HG02884 (cell line): ENCODE results near the gene PRICKLE4.
"Not testable (repeated sequence)": the region's sequence is repeated elsewhere in the genome, so short reads cannot be mapped to it uniquely, and the experiment has no call there.

ENCODE experiments used
- ATAC-seq: cut with Tn5 transposase; IDR thresholded peaks from one replicate; pipeline ENCODE4 v1.9.1; 2021; ENCODE audit warnings: mild to moderate bottlenecking, moderate library complexity; ENCODE audit not compliant: unreplicated experiment

The PRICKLE4 gene

DNA sequence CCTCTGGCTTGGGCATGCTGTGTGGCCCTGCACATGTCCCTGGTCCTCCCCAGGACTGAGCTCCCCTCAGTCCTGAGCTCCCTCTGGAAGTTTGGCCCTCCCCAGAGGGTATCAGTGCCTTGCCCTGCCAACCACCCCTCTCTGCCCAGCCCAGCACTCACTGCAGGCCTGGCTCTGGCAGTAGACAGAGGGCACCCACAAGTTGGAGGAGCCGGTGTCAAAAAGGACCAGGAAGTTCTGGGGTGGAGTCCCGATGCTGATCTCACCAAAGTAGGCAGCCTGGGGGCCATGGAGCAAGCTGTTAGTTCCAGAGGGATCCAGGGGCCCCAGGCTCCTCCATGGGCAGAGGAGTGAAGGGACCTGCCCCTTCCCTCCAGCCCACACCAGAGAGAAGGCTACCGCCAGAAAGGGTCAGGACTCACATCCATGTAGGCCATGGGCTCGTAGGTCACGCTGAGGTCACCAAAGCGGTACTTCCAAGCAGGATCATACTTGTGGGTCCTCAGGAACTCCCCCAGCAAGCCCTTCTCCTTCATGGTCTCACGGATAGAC, 36.3 kb upstream of the PRICKLE4 start:
- ATAC-seq, result no peak

DNA sequence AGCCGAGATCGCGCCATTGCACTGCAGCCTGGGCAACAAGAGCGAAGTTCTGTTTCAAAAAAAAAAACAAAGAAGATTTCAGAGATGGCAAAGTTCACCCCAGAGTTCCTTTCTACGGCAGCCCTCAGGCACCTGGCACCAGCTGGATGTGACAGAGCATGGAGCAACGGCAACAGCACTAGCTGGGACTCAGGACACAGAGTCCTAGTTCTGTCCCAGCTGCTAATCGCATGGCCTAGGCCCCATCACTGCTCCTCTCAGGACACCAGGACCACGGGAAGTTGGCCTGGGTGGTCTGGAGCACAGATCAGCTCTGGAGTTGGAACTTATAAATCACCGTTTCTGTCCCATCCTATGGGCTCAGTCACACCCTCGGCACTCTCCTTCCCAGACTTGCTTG, 34.5 kb upstream of the PRICKLE4 start:
- ATAC-seq, result no peak

DNA sequence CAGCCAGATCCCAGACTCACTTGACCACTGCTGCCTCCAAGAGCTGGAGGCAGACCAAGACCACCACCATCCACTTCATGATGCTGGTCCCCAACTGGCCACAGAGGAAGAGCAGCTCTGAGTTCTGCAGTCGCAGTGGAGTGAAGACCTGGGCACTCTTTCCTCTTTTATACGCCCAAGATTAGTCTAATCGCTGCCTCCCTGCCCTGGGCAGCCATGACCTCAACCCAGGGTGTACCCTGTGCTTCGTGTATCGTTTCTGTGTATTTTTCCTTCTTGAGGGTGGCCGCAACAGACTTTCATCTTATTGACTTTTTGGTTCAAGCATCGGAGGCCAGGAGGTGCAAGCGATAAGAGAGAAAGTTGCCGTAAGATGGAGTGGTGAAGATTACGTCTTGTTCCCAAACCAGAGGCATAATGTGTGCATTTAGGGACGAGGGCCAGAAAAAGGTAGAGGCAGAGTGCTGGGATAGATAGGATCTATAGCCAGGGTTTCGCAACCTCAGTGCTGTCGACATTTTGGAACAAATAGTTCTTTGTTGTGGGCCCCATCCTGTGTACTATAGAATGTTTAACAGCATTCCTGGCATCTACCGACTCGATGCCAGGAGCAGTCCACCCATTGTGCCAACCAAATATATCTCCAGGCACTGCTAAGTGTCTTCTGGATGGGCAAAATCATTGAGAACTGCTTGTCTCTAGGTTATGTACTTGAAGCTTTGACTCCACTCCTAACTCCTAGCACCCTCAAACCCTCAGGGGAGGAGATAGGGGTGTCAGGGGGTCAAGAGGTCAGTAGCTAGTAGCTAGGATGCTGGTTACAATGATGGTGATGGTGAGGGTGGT, 33.1 kb upstream of the PRICKLE4 start, which contains the start of gene PGC:
TSS of gene PGC (minus strand) at position 142 of the 846 bp plus-strand sequence. CDS start at position 79, 63 bp downstream.
- no peak for ATAC-seq

- ATAC-seq, result no peak
Observed at GRCh38 chr6:41748102-41748477, 32.5 kb upstream of the PRICKLE4 start.

- no peak for ATAC-seq
Observed at GRCh38 chr6:41748542-41748941, 32.0 kb upstream of the PRICKLE4 start.

DNA sequence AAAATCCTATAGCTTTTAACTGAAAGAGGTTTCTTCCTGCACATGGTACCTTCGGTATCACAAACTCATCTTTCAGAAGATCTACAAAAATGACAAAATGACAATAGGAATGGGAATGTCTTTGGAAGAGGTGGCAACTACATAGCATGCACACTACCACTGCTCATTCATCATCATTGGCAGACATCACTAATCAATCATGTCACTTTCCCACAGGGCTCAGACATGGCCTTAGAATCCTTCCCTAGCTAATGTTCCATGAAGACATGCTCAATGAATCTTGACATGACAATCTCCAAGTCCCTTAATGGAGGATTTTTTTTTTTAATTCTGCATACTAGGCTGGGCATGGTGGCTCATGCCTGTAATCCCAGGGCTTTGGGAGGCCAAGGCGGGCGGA, 30.2 kb upstream of the PRICKLE4 start:
- ATAC-seq, result no peak

DNA sequence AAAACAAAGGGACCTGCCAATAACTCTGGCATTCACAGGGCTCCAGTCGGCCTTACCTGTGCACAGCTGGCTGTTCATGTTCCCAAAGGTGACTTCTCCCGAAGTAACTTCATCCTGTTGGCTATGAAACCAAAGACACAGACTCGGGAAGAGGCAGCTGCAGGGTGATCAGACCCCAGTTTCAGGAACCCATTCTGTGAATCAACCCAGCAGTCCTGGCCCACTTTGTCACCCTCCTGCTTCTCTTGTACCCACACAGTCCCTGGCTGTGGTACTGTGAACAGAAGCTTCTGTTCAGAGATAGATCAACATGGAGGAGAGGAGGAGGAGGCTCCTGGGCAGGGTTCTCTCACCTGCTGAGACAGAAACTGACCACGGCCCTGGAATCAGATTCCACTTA, 24.7 kb upstream of the PRICKLE4 start:
- no peak for ATAC-seq

DNA sequence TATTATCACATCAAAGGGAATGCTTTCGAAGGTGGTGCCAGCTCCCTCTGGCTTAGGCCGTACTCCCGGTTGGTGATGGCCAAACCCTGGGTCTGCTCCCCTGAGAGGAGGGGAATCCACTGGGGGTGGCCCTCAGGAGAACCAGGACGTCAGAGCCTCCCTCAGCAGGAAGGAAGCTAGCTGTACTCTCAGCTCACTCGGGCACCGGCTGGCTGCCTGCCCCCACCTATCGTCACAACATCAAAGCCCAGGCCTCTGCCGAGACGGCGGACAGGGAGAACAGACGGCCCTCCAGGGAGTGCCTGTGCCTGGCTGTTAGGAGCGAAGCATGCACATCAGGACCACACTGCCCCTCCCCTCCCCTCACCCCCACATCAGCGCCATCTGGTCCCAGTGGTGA, 24.2 kb upstream of the PRICKLE4 start:
- no peak for ATAC-seq

GRCh38 chr6:41757271-41757670, 23.3 kb upstream of the PRICKLE4 start:
- ATAC-seq, result no peak

DNA sequence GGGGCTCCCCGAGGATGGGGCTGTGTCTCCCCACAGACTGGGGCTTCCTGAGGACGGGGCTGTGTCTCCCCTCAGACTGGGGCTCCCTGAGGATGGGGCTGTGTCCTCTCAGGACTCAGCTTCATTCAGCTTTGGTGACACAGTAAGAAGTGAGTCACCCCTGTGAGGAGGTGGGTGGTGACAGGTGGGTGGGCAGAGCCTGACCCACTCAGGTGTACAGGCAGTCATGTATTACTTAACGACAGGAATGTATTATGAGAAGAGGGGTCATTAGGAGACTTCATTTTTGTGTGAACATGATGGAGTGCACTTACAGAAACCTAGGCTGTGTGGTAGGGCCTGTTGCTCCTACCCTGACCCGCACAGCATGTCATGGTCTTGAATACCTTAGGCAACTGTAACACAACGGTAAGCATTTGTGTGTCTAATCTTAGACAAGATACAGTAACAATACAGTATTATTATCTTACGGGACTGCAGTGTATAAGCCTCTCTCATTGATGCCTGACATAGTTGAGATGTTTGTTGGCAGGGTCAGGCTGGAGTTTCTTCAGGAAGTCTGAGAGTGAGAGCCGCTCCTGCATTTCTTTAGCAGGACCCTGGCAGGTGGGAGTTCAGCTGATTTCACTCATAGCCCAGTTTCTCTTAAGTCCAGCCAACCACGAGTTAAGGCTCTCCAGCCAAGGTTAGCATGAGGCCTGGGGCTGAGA, 22.5 kb upstream of the PRICKLE4 start:
- ATAC-seq, result no peak

GRCh38 chr6:41758641-41759035, 21.9 kb upstream of the PRICKLE4 start:
- ATAC-seq, result no peak

- no peak for ATAC-seq
Observed at GRCh38 chr6:41759106-41759904, 21.3 kb upstream of the PRICKLE4 start.

GRCh38 chr6:41759905-41760579, 20.5 kb upstream of the PRICKLE4 start:
- no peak for ATAC-seq

GRCh38 chr6:41763470-41763869, 17.1 kb upstream of the PRICKLE4 start:
- no peak for ATAC-seq

GRCh38 chr6:41766043-41766664, 14.4 kb upstream of the PRICKLE4 start:
- not testable (repeated sequence) for ATAC-seq

DNA sequence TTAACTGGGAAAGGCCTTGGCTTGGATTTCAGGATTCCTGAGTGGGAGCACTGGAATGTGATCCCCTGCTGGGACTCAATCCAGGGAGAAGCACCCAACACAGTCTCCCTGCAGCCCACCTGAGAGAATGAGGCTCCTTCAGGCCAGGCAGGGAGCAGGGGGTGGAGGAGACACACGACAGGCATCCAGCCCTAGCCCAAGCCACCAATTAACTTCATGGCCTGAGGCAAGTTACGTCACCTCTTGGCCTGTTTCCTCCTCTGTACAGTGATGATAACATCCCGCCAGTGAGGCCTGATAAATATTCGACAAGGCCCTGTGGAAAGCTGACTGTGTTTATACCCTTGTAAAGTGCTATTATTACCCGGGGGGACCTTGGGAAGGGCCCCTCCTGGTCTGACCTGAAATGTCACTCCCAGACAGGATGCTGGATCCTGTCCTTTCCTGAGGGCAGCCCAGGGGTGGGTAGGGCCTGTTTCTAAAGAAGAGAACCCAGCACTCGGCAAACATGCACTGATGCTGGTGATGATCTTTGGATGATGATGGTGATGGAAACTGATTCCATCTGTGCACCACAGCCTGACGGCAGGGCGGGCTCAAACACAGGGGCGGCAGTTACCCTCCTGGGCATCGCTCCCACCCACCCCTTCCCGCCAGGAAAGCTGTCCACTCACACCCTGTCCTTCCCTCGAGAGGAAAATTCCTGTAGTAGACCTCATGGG, 13.3 kb upstream of the PRICKLE4 start:
- ATAC-seq, result no peak

DNA sequence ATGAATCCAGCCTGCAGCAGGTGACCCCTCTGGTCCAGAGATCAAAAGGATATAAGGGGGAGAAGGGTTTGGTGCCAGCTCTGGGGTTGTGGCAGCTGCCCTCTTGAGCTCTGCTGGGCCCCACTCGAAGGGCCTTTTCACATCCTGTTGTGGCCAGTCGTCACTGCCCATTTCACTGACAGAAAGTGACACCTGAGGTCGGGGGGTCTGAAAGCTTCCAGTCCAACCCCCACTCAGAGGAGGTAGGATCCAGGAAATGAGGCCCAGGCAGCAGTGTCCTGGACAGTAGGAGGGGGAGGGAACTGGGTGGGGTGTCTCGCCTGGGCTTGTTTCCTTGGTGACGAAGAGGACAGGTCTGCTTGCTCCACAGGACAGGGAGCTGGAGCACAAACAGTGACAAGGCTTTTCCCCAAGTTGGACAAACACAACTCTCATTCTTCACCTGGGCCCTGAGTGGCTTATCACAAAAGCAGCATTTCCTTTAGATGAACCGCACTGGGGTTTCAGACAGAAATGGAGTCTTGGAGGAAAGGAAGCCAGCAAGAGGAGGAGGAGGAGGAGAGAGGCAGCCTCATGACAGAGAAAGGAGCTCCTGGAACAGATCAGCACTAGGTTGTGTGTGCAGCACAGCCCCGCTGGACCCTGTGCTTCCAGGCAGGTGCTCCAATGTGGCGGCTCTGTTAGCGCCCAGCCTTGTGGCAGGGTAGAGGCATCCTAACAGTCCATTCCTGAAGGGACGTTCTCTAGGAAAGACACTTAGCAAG, 11.9 kb upstream of the PRICKLE4 start:
- no peak for ATAC-seq

- ATAC-seq, result no peak
Observed at GRCh38 chr6:41769376-41769775, 11.2 kb upstream of the PRICKLE4 start.
